Measurements from ENCODE around the gene EXOSC3. TPM values are rescaled to one million over a fixed set of nuclear protein-coding genes. Genes with fewer than 3 reads are reported as not detected.

The EXOSC3 gene
- total and polyA plus RNA-seq, 2 of the 13 experiments (the other 11 are each of a cell fraction or from before 2014, with no cell fraction given): 17.5 to 68.7 TPM

- Histone ChIP-seq H3K9me3 (ENCODE audit: low read length) (no peaks in the 10 kb centered on the region), H3K9ac (ENCODE audit: insufficient read depth, low read depth, low read length) (no peak overlapping the region), H3K4me2 (ENCODE audit: low read depth, low read length) (no peak overlapping the region), H3K36me3 (replicated peaks in 1 of 2; ENCODE audit: control insufficient read depth in 1 of 2, insufficient read depth in 2 of 2, low read length in 2 of 2) (no peaks in the 10 kb centered on the region), H3K27ac (ENCODE audit: extremely low read length, insufficient read depth, low read length) (no peak overlapping the region), H2AFZ (ENCODE audit: low read length) (no peak overlapping the region), H4K20me1 (ENCODE audit: insufficient read depth, low read length) (no peaks in the 10 kb centered on the region), H3K27me3 (ENCODE audit: control insufficient read depth in 1 of 2, insufficient read depth in 2 of 2, low read length in 2 of 2) (peaks cover 4 to 53% of the 10 kb centered on the region in 2 experiments; a peak in 4 of 5 replicates), H3K79me2 (ENCODE audit: insufficient read depth, low read length) (no peaks in the 10 kb centered on the region), H3K4me3 (replicated peaks in 1 of 3; ENCODE audit: insufficient read depth in 1 of 3, low read depth in 2 of 3, low read length in 3 of 3) (no peak overlapping the region), H3K4me1 (ENCODE audit: insufficient read depth, low read length) (no peaks in the 10 kb centered on the region)
- ChIA-PET CTCF (ENCODE audit: low intra/inter-chr PET ratio, low total read pairs) (no interaction called here), POLR2A (no interaction called here)
- DNase-seq (ENCODE audit: low spot score) (no peak), ATAC-seq (no peak), FAIRE-seq (no peak)
- BruUV-seq (replicated peaks): no TSS peak
- 8% methylated on average over 1 of the region's 2 CpGs for WGBS (ENCODE audit: low lambda C conversion rate)
- intact Hi-C loops (cut with micrococcal nuclease; ENCODE audit: unreplicated experiment): no loop called here
- in situ Hi-C loops (cut with HindIII; ENCODE audit: extremely low pct_ligation_motif_present, low pct_unique_long_range_greater_than_20kb): loop anchor here (25.0 kb wide), 1 partner anchor 246 kb away; the partner anchor contains the start of gene POLR1E
- no peak for TF ChIP-seq ATF2 (CRISPR knock-in tag; IDR thresholded peaks at IDR 0.05)
- TF ChIP-seq ZNF614 (CRISPR knock-in tag; IDR thresholded peaks at IDR 0.05; ENCODE audit: borderline replicate concordance): no peak
- TF ChIP-seq ZNF12 (CRISPR knock-in tag; IDR thresholded peaks at IDR 0.05): no peak
- TF ChIP-seq, protein P1, sequence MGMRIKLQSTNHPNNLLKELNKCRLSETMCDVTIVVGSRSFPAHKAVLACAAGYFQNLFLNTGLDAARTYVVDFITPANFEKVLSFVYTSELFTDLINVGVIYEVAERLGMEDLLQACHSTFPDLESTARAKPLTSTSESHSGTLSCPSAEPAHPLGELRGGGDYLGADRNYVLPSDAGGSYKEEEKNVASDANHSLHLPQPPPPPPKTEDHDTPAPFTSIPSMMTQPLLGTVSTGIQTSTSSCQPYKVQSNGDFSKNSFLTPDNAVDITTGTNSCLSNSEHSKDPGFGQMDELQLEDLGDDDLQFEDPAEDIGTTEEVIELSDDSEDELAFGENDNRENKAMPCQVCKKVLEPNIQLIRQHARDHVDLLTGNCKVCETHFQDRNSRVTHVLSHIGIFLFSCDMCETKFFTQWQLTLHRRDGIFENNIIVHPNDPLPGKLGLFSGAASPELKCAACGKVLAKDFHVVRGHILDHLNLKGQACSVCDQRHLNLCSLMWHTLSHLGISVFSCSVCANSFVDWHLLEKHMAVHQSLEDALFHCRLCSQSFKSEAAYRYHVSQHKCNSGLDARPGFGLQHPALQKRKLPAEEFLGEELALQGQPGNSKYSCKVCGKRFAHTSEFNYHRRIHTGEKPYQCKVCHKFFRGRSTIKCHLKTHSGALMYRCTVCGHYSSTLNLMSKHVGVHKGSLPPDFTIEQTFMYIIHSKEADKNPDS (CRISPR knock-in tag; IDR thresholded peaks at IDR 0.05): no peak
- TF ChIP-seq DBP (CRISPR knock-in tag; IDR thresholded peaks at IDR 0.05; ENCODE audit: not compliant biosample characterization): no peak
- no peak for TF ChIP-seq ARID3A (IDR thresholded peaks at IDR 0.05; ENCODE audit: low read depth, low read length)
- no peak for TF ChIP-seq ZNF720 (CRISPR knock-in tag; IDR thresholded peaks at IDR 0.05)
- no peak for TF ChIP-seq ZNF761 (CRISPR knock-in tag; conservative IDR thresholded peaks at IDR 0.05)
- no peak for TF ChIP-seq ZNF225 (CRISPR knock-in tag; IDR thresholded peaks at IDR 0.05)
- no peak for TF ChIP-seq ZXDC (CRISPR knock-in tag; IDR thresholded peaks at IDR 0.05)
- TF ChIP-seq NR2F6 (IDR thresholded peaks at IDR 0.05): no peak
- no peak for TF ChIP-seq NR2F6 (CRISPR knock-in tag; IDR thresholded peaks at IDR 0.05)
- no peak for TF ChIP-seq SMARCC2 (IDR thresholded peaks at IDR 0.05)
- no peak for TF ChIP-seq RELA (CRISPR knock-in tag; IDR thresholded peaks at IDR 0.05)
- no peak for TF ChIP-seq RBFOX2 (IDR thresholded peaks at IDR 0.05; ENCODE audit: low read depth, low read length)
- TF ChIP-seq ZNF768 (CRISPR knock-in tag; IDR thresholded peaks at IDR 0.05): no peak
- TF ChIP-seq MIER2 (CRISPR knock-in tag; IDR thresholded peaks at IDR 0.05): no peak
- TF ChIP-seq SIX1 (CRISPR knock-in tag; IDR thresholded peaks at IDR 0.05; ENCODE audit: borderline replicate concordance): no peak
Measured at GRCh38 chr9:37732952-37733351, 51.9 kb downstream of the EXOSC3 start.
